ENCODE measurements around the gene AIDA.
"Not testable (repeated sequence)": the region's sequence is repeated elsewhere in the genome, so short reads cannot be mapped to it uniquely, and the experiment has no call there.

AIDA gene, protein sequence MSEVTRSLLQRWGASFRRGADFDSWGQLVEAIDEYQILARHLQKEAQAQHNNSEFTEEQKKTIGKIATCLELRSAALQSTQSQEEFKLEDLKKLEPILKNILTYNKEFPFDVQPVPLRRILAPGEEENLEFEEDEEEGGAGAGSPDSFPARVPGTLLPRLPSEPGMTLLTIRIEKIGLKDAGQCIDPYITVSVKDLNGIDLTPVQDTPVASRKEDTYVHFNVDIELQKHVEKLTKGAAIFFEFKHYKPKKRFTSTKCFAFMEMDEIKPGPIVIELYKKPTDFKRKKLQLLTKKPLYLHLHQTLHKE

DNA sequence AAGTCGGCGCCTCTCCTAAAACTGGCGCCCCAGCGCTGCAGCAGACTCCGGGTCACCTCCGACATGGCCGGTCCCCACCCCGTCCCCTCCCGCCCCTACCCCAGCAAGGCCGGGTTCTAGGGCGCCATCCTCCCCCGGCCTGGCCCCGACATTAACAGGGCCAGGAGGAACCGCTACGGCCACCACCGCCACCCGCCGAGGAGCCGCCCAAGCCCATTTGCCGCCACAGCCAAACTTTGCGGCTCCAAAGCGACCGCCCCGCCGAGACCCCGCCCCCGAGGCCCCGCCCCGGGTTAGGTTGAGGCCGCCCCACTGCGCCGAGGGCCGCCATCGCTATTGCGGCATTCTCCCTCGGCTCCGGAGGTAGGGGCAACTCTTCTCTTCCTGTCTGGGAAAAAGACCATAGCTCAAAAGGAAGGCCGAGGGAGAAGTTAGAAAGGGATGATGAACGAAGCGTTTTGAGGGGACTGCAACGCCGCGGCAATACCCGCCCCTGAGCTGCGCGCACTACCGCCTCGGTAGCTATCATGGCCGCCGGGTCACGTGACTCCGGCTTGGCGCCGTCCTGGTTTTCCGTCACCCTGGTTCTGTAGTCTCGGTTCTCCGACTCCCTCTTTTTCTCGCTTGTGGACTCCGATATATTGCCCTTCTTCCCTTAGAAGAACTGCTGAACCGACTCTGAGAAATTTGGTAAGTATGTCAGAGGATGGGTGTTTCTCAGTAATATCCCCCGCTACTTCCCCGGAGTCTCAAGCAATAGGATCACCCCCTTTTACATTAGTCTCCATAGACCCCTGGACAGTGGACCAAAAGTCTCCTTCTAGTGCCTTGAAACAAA lies at the start of gene AIDA, which contains the start of gene BROX:
TSS of gene AIDA (minus strand) at position 239 of the 838 bp plus-strand sequence. CDS start at position 65, 174 bp downstream.
TSS of gene BROX (plus strand) at position 312 of the 838 bp plus-strand sequence. CDS start 3,136 bp downstream, outside the sequence.
- in situ Hi-C loops (cut with MboI; ENCODE audit: low sequenced_read_pairs): no loop called here

DNA sequence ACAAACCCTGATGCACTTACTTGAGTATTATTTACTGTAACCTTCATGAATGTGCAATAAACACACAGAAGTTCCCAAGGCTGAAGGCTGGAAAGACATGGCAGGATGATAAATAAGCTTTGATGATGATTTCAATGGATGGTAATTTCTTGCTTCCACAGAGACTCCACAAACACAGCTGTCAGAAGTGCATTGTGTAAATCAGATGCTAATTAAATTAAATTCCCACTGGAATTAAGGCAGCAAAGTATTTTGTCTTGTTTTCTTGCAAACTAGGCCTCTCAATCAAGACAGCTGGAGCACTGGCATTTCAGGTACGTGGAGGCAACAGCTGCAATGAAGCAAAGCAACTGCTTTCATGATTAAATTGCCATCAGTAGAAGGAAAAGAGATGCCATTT lies 48.8 kb upstream of the AIDA start:
- in situ Hi-C loops (cut with MboI; ENCODE audit: low sequenced_read_pairs): no loop called here

DNA sequence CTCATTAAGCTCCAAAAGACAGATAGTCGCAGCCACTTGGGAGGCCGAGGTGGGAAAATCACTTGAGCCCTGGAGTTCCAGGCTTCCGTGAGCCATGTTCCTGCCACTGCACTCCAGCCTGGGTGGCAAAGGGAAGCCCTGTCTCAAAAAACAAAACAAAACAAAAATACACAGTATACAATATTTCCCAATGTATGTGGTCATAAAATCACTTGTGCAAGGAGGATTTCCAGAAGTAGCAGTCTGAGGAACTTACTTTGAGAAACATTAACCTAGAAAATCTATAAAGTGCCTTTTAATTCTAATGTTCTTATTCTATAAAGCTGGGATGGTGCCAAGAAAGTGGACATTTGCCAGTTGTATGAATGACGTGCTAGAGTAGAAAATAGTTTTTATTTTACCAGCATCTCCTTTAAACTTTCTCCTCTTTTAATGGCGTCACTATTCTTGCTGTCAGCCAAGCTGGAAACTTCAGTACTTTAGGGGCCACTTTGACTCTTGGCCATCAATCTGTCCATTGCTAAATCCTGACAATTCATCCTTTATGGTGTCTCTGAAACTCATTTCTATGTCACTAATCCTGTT lies 47.3 kb upstream of the AIDA start:
- in situ Hi-C loops (cut with MboI; ENCODE audit: low sequenced_read_pairs): no loop called here

DNA sequence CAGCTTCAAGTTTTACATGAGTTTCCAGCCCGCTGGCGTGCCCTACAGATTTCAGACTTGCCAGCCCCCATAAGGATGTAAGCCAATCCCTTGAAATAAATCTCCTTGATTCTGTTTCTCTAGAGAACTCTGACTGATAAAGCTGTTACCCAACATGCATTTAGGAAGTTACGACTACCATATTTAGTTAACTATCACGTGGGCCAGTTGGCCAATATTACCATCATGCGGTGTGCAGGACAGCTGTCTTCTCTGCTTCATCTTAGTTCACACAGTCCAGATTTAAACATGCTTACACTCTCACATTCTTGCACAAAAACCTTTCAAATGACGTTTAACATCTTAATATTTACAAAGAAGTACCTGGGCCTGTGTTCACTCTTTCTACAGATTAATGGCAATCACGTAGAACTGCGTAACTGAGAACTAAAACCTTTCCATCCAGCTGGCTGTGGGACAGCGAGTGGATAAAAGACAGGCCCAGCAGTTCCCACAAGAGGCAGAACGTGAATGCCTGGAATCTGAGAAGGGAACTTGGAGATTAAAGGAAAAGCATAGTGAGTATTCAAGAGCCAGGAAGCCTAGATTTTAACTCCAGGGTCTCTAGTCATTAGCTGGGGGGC lies 45.5 kb upstream of the AIDA start:
- in situ Hi-C loops (cut with MboI; ENCODE audit: low sequenced_read_pairs): no loop called here

DNA sequence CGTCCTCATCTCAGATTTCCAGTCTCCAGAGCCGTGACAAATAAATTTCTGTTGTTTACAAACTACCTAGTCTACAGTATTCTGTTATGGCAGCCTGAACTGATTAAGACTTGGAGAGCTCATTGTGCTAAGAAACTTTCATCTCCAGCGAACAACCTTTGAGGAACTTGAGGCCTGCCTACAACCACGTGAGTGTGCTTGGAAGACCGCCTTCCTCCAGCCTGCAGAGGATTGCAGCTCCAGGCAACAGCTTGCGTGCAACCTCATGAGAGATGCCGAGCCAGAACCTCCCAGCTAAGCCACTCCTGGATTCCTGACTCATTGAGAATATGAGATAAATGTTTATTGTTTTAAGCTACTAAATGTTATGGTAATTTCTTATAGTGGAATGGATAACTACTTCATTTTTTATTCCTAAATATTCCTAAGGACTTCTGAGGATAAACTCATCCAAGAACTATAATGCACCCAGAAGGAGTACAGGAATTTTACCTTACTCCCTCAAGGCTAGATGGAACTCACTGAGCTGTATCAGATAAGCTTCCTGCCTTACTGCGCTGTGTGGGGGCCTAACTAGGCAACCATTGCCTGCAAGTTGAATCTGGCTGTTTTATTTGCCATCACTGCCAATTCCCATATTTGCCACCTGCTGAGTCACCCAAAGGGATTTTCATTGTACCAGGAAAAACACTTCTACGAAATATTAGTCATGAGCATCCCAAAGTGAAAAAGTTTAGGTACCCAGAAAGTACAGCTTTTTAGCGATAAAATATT lies 42.3 kb upstream of the AIDA start:
- in situ Hi-C loops (cut with MboI; ENCODE audit: low sequenced_read_pairs): no loop called here

DNA sequence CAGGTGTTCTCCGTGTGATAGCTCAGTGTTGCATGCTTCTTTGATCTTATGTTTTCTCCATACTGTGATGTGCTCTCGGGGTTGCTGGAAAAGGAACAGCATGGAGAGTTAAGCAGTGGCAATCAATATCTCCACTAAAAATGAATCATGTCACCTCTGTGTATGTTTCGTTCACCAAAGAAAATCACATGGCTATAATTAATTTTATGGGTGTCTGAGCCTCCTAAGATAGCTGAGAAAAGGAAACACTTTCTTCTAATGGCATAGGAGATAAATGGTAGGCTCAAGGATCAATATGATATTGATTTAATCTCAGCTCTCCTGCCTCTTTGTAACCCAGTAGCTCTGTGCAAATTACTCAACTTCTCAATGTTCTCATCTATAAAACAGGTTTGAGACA lies 39.0 kb upstream of the AIDA start:
- in situ Hi-C loops (cut with MboI; ENCODE audit: low sequenced_read_pairs): no loop called here

DNA sequence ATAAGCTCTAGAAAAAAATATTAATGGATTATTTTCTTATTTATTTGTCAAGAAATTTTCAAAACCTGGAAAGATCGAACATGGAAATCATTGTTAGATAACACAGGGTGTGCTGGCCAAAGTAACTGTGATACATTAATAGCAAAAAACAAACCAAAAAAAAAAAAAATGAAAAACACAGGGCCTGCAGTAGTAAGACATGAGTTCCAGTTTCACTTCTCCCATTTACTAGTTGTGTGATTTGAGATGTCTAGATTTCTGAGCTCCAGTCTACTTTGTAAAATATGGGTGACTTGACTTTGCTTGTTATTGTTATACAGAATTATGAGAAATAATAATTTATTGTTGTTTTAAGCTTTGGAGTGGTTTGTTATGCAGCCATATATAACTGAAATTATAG lies 38.4 kb upstream of the AIDA start:
- in situ Hi-C loops (cut with MboI; ENCODE audit: low sequenced_read_pairs): no loop called here

DNA sequence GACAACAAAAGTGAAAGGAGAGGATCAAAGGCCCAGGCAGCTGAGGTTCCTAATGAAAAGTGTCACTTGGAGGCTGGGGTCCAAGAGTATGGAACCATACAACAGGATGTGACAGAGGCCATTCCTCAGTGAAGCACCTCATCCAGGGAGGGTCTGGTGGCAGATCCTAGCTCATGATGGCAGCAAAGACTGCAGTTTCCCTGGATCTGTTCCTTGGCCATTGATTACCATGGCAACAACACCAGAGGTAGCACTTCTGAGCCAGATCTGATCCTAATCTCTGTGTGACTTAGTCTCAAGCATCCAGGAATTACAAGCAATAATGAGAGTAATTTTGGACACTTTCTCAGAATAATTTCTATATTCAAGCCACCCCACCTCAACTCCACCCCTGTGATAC lies 37.6 kb upstream of the AIDA start:
- in situ Hi-C loops (cut with MboI; ENCODE audit: low sequenced_read_pairs): no loop called here

DNA sequence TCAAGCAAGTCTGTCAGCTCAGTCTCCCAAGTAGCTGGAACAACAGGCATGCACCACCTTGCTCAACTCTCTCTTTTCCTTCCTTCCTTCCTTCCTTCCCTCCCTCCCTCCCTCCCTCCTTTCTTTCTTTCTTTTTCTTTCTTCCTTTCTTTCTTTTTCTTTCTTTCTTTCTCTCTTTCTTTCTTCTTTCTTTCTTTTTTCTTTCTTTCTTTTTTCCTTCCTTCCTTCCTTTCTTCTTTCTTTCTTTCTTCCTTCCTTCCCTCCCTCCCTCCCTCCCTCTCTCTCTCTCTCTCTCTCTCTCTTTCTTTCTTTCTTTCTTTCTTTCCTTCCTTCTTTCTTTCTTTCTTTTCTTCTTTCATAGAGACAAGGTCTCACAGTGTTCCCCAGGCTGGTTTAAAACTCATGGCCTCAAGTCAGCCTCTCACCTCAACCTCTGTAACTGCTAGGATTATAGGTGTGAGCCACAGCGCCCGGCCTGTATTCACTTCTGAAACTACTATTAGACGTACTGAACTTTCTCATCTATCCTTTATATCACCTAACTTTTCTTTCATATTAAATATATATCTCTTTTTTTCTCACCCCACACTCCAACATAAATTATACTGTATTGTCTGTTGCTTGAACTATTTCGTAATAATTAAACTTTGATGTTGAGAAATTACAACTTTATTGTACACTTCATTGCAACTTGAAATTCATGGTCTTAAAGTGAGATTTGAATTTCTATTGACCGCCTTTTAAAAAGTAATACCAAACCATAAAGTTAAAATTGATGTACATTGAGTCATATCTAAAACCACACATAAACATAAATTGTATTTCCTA lies 29.6 kb upstream of the AIDA start:
- in situ Hi-C loops (cut with MboI; ENCODE audit: low sequenced_read_pairs): not testable (repeated sequence)

DNA sequence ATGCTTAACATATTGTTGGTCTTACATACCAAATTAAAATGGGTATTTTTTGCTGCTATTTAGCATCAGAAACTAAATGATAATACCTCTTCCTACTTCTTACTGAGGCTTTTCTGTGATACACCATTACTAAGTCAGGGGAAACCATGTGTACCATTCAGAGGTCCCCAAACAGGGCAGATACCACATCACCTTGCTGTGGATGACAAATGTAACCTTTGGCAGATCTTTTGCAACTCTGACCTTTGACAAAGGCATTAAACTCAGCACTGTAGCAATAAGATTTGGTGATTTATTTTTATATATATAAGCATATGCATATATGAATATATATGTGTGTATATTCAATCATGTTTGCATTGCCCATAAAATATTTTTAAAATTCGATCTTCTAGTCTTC lies 27.6 kb upstream of the AIDA start:
- in situ Hi-C loops (cut with MboI; ENCODE audit: low sequenced_read_pairs): no loop called here

DNA sequence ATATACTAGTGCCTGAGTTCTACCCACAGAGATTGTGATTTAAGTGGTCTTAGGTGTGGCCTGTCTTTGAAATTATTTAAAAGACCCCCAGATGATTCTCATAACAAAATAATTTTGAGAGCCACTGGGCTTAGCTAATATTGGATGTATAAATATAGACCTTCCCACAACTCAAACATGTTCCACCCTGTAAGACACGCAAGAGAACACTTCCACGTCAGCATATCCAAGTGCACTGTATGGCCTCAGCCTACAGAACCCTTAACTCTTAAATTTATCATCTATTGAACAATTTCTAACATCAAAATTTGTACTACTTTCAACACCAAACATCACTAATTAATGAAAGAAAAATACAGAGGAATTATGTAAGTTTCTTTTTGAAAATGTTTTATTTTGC lies 27.2 kb upstream of the AIDA start:
- in situ Hi-C loops (cut with MboI; ENCODE audit: low sequenced_read_pairs): no loop called here

DNA sequence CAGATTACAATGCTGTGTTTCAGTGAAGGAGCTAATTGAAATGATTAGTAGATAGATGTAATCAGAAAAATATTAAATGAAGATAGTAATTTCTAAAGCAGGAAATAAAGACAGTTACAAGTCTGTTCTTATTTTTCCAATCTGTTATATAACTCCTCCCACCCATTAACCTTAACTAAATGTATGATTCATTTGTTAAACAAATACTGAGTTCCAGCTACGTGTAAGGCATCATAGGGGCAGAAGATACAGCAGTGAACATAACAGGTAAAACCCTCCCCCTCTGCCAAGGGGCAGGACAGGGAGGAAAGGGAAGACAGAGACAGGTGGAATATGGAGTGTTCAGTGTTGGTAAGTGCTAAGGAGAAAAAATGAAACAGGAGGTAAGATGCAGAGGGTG lies 24.7 kb upstream of the AIDA start, which contains the start of gene FAM177B:
TSS of gene FAM177B (plus strand) at position 231 of the 400 bp plus-strand sequence. CDS start 9,344 bp downstream, outside the sequence.
- in situ Hi-C loops (cut with MboI; ENCODE audit: low sequenced_read_pairs): no loop called here

DNA sequence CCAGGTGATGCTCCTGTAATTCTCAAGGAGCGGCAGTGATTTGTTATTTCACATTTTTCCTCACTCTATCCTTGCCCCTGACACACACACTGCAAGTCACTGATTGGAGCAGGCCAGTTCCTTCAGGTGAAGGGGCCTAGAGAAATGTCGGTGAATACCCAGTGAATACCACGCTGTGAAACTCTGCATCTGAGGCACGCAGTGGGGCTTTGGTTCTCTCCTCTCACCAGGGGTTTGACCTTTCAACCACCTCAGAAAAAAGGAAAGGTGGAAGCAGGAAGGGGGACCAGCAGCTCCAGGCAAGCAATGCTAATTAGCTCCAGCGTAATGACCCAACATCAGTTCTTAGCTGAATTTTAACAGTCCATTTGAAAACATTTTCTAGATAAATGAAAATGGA lies 24.2 kb upstream of the AIDA start:
- in situ Hi-C loops (cut with MboI; ENCODE audit: low sequenced_read_pairs): no loop called here

DNA sequence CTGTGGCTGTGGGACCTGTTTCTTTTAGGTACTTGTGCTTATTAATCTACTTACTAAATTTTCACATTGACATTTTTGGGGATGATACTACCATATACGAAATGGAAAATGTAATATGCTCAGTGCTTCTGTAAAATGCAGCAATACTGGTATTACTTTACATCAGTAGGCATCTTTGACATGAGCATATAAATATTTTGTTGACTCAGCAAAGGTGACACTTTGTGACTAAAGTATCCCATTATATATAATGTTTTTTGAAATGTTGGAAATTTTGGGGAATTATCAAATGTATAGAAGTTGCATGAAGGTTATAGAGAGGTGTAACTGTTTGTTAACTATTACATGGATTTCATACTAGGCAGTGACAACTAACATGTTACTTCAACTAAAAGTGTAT lies 22.4 kb upstream of the AIDA start:
- in situ Hi-C loops (cut with MboI; ENCODE audit: low sequenced_read_pairs): no loop called here

DNA sequence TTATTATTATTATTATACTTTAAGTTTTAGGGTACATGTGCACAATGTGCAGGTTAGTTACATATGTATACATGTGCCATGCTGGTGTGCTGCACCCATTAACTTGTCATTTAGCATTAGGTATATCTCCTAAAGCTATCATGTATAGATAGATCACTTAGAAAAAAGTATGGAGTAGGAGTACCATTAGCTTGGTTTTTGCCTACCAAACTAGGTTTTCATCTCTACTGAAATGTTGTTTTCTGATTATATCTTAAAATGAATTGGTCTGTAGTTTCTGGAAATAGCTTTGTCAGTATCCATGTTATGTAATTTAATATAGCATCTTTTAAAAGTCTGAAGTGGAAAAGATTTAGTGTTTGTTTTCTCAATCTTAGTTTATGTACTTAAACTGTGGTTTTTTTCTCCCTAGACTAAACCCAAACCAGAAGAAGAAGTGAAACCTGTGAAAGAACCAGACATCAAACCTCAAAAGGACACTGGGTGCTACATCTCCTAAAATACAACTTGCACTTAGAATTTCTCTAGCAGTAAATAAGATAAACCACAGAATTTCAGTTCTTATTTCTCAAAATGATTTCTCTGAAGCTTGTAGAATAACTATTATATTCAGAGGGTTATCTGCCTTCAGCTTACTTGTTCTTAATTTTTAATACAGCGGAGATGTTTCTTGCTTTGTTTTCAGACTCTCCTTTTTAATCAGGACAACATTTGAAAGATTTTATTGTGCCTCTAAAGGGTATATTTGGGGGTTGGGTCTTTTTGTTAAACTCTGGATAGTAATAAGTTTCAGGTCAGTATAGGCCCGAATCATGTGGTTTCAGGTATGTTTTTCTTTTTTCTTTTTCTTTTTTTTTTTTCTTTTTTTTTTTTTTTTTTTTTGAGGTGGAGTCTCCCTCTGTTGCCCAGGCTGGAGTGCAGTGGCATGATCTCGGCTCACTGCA lies 20.2 kb upstream of the AIDA start:
- in situ Hi-C loops (cut with MboI; ENCODE audit: low sequenced_read_pairs): no loop called here

DNA sequence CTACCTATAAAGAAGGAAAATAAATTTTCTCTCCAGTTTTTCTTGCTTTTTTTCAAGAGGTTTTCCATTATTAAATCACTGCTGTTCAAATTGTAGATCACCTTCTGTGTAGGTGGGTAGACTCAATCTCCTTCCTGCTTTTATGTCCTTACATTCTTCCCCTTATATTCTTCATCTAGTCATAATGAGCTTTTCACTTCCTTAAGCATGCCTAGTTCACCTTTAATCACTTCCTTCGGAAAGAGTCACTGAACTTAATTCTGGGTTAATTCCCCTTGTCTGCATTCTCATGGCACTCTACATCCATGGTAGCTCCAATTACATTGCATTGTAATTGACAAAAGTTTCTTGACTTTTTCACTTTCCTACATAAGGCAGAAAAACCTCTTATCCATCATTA lies 18.6 kb upstream of the AIDA start:
- in situ Hi-C loops (cut with MboI; ENCODE audit: low sequenced_read_pairs): no loop called here

DNA sequence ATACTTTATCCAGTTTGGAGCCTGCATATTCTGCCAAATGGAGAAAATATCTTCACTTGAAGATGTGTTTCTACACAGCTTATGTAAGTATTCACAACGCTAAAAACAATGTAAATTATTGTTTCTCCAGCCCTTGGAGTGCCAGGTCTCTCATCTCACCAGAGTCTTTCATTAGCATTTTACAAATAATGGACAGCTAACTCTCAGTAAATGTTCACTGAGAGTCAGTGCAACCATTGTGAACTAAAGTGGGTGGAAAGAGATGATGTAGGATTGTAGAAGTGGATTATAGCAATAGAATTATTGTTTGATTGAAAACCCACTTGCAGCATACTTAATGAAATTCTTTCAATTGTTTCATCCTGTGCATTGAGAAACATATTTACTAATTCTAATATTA lies 16.5 kb upstream of the AIDA start:
- in situ Hi-C loops (cut with MboI; ENCODE audit: low sequenced_read_pairs): no loop called here

DNA sequence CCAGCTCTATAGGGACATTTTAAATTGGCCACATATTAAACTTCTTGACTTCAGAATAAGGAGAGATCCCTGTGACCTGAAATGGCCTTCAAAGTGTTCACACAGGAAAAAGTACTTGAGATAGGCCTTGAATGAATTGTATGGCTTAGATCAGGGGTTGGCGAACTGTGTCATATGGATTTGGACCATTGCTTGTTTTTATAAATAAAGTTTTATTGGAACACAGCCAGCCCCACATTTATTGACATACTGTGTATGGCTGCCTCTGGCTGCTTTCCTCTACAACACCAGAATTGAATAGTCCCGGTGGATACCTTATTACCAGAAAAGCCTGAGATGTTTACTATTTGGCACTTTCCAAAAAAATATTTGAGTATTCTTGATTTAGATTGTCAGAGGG lies 4.1 kb upstream of the AIDA start:
- in situ Hi-C loops (cut with MboI; ENCODE audit: low sequenced_read_pairs): no loop called here
